A204.1 (cell line): ENCODE results near the gene LGALS12.
"Not testable (repeated sequence)": the region's sequence is repeated elsewhere in the genome, so short reads cannot be mapped to it uniquely, and the experiment has no call there.

Experiments used
- FAIRE-seq: peaks from 2 replicates; lab custom pipeline; 2012; peaks lifted over from hg19 to GRCh38; lab: Jason Lieb, UNC

The LGALS12 gene

DNA sequence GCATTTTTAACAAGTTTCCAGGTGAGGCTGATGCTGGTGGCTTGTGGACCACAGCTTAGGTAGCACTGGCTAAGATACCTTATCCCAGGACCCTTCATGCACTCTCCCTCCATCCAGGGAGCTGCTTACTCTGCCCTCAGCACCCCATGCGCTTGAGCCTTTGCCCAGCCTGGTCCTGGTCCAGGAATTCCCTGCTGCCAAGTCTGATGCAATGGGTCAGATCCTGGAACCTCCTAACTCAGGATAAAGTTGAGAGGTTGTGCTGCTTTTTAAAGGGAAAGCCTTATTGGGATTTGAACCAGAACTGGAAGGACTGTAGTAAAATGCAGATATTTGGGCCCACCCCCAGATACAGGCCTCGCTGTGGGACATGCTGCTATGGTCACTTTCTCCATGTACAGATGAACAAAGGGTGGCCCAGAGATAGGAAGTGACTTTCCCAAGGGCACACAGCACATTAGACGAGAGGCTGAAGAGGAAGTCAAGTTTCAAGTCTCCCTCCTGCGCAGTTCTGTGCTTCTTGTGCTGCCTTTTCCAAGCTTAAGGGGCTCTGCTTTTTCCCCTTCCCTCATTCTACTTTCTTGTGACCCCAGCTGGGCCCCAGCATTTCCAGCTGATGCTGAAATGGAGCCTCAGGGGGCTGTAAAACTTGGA is 824 bp upstream of the LGALS12 start:
- FAIRE-seq, result no peak

GRCh38 chr11:63506876-63507275 is 992 bp downstream of the LGALS12 start:
- no peak for FAIRE-seq

DNA sequence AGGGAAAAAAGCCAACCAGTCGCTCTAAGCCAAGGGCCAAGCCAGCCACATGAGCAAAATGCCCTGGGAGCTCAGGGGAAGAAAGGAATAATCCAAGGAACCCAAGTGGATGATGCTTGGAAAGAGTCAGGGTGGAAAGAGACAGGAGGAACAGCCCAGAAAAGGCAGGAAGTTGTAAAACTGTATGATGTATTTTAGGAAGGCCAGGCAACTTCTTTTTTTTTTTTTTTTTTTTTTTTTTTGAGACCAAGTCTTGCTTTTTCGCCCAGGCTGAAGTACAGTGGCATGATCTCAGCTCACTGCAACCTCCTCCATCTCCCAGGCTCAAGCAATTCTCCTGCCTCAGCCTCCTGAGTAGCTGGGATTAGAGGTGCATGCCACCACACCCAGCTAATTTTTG is 1.6 kb downstream of the LGALS12 start:
- FAIRE-seq, result no peak

DNA sequence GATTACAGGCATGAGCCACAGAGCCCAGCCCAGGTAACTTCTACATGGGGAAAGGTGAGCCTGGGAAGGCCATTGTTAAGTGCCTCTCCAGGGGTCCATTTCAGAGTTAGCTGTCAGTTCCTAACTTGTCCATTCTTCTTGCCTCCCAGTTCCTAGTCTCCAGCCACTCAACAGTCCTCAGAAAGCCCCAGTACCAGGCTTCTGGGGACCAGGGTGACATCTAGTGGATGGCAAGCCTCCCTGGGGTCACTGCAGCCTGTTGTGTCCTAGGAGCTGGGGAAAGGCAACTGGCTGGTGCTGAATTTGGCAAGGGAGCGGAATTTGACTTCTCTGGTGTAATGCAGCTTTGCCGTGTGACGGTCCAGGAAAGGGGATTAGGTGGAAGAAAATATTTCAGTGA is 2.1 kb downstream of the LGALS12 start:
- FAIRE-seq, result no peak

DNA sequence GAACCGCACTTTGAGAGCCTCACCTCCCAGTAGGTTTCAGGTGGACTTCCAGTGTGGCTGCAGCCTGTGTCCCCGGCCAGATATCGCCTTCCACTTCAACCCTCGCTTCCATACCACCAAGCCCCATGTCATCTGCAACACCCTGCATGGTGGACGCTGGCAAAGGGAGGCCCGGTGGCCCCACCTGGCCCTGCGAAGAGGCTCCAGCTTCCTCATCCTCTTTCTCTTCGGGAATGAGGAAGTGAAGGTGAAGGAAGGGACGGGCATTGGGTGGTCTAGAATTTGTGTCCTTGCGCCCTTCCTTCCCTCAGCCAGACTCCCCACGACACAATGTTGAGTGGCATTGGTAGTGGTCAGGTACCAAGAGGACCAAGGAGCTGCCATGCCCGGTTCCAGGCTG is 2.9 kb downstream of the LGALS12 start:
- FAIRE-seq, result no peak

DNA sequence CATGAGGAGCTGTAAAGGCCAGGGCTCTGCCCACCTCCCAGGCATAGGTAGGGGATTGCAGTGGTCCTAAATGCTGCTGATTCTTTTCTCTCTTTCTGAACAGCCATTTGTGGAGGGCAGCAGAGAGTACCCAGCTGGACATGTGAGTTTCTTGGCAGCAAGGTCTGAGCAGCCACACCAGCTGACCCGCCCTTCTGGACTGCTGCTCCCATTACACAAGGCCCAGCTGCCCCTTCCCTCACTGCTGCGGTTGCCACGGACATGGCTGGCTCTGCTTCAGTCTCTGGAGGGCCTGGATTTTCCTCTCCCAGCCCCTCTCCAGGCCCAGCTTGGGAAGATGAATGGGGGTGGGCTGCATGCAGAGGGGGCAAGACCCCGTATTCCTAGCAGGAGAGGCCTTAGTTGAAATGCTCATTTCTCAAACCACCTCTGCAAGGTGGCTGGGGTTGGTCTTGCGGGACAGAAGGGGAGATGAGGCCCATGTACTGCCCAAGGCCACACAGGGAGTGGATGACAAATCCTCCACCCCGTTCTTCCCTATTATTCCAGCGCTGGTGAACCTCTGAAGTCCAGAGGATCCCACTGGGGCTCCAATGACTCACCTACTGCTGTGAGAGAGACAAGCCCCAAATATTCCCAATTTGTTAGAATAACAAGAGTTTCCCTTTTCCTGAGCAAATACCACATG is 4.6 kb downstream of the LGALS12 start:
- no peak for FAIRE-seq

- no peak for FAIRE-seq
These were observed 5.3 kb downstream of the LGALS12 start for GRCh38 chr11:63511048-63511748.

- FAIRE-seq, result no peak
These were observed 6.9 kb downstream of the LGALS12 start for GRCh38 chr11:63512816-63513215.

GRCh38 chr11:63516109-63516508 is 10.2 kb downstream of the LGALS12 start:
- no peak for FAIRE-seq

- no peak for FAIRE-seq
These were observed 11.3 kb downstream of the LGALS12 start for GRCh38 chr11:63517156-63517555.

DNA sequence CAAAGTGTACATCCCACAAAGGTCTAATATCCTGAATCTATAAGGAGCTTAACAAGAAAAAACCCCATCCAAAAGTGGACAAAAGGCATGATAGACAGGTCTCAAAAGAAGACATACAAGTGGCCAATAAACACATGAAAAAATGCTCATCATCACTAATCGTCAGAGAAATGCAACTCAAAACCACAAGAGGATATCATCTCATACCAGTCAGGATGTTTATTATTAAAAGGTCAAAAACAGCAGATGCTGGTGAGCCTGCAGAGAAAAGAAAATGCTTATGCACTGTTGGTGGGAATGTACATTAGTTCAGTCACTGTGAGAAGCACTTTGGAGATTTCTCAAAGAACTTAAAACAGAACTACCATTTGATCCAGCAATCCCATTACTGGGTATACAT is 12.7 kb downstream of the LGALS12 start:
- FAIRE-seq, result no peak

- FAIRE-seq, result no peak
These were observed 14.8 kb downstream of the LGALS12 start for GRCh38 chr11:63520606-63521170.

DNA sequence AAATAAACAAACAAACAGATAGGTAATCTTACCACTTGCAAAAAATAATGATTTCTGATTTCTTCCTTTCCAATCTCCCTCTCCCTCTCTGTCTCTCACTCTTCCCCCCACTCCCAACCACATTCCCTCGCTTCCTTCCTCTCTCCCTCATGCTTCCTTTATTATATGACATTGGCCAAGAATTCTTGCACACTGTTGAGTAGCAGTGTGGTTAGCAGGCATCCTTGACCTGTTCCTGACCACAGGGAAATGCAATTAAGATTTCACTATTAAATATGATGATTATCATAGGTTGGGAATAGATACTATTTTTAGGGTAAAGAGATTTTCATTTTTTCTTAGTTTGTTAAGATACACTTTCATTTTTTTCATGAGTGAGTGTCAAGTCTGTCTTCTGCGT is 16.0 kb downstream of the LGALS12 start:
- no peak for FAIRE-seq

GRCh38 chr11:63523151-63523550 is 17.3 kb downstream of the LGALS12 start:
- no peak for FAIRE-seq

GRCh38 chr11:63527667-63528066 is 21.8 kb downstream of the LGALS12 start:
- FAIRE-seq, result no peak

DNA sequence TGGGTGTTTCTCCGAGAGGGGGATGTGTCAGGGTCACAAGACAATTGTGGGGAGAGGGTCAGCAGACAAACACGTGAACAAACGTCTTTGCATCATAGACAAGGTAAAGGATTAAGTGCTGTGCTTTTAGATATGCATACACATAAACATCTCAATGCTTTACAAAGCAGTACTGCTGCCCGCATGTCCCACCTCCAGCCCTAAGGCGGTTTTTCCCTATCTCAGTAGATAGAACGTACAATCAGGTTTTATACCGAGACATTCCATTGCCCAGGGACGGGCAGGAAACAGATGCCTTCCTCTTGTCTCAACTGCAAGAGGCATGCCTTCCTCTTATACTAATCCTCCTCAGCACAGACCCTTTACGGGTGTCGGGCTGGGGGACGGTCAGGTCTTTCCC is 22.3 kb downstream of the LGALS12 start:
- FAIRE-seq, result not testable (repeated sequence)

DNA sequence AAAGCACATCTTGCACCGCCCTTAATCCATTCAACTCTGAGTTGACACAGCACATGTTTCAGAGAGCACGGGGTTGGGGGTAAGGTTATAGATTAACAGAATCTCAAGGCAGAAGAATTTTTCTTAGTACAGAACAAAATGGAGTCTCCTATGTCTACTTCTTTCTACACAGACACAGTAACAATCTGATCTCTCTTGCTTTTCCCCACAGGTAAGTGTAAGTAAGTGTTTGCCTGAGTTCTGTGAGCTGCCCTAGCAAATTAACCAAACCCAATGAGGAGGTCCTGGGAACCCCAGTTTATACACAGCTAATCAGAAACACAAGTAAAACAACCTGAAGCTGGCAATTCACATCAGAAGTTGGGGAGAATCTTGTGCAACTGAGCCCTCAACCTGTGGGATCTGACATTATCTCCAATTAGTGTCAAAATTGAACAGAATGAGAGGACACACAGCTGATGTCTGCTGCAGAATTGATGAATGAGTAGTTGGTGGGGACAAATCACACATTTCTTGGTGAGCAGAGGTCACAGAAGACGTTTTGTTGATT is 22.9 kb downstream of the LGALS12 start:
- FAIRE-seq, result not testable (repeated sequence)

GRCh38 chr11:63529373-63529772 is 23.5 kb downstream of the LGALS12 start:
- not testable (repeated sequence) for FAIRE-seq

GRCh38 chr11:63530021-63530420 is 24.1 kb downstream of the LGALS12 start:
- no peak for FAIRE-seq

DNA sequence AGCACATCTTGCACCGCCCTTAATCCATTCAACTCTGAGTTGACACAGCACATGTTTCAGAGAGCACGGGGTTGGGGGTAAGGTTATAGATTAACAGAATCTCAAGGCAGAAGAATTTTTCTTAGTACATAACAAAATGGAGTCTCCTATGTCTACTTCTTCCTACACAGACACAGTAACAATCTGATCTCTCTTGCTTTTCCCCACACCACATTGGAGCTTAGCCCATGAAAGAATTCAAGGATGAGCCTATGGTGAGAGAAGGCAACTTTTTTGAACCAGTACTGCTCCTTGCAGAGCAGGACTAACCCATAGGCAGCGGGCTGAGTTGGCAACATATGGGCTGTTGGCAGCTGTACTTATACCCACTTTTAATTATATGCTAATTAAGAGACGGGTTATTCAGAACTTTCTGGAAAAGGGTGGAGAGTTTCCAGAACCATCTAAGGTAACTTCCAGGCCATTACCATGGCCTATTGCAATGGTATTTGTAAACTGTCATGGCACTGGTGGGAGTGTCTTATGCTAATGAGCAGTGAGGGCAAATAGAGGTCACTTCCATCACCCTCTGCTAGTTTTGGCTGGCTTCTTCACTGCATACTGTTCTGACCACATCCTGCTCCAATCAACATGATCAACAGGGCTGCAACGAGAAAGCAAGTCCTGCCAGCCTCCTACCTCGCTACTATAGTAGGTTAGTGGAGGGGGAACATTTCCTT is 25.3 kb downstream of the LGALS12 start:
- not testable (repeated sequence) for FAIRE-seq

DNA sequence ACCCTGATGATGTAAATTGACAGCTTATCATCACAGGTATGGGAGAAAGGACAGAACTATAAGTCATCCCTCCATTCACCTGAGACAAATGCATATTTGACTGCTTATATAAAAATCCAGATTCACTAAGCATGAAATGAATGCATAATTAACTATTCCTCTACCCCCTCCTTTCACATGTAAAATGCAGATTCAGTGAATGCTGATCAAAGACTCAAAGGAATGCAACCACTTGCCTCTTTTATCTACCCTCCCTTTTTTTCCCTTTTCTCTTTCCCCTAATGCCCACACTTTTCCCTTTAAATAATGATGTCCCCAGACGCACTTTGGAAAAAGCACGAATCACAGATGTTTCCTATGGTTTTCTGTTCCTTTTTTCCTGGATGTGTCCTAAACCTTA is 26.2 kb downstream of the LGALS12 start:
- FAIRE-seq, result no peak

DNA sequence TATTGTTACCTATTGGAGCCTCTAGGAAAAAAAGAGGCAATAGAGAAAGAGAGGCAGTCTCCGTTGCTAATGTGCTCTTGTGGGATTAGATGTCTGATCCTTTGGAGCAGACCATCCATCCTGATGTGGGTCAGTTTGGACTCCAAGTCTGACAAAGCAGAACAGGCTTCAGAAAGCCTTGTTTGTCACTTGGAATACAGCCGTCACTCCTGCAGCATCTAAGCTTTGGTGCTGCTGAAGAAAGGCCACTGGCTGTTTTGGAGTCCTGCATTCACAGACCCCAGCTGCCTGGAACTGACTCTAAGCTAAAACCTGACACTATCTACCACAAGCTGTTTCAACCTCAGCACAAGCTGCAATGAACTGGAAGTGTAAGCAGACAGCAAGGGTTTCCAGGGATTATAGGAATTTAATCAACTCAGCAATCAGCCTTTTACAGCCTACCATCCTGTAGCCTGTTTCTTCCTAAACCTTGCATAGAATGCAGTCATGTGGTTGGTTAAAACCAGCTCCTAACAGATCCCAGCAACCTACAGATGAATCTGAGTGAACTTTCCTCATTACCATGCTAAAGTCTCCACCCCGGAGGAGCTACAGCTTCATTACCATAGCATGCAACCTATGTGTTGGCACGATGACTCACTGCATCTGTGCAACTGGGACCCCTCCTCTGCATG is 27.1 kb downstream of the LGALS12 start:
- FAIRE-seq, result no peak
